Uterus (tissue), 2 donors: ENCODE data around the gene H1-8.

Source experiments
- CTCF ChIP-seq, 4 experiments: fragments of 200-600 bp in 2 of 4; fragments of 450-650 bp in 2 of 4; sonication (generic) in 2 of 4; IDR thresholded peaks; one replicate each; pipeline ENCODE4 v1.5.1; 2016 to 2019; ENCODE audit warnings: antibody characterized with exemption in 4 of 4, mild to moderate bottlenecking in 2 of 4, moderate library complexity in 1 of 4
- POLR2A ChIP-seq, 2 donors: fragments of 450-650 bp; IDR thresholded peaks; one replicate each; pipeline ENCODE4 v1.6.1; 2016; ENCODE audit warnings: antibody characterized with exemption in 2 of 2, mild to moderate bottlenecking in 1 of 2, moderate library complexity in 1 of 2

GRCh38 chr3:129587566-129588210 lies 44.7 kb downstream of the H1-8 start:
- TF ChIP-seq POLR2A (IDR thresholded peaks at IDR 0.05), result no peak
- no peak for TF ChIP-seq CTCF (IDR thresholded peaks at IDR 0.05)
